Measurements from ENCODE around the gene KRTAP2-1. TPM values are rescaled to one million over a fixed set of nuclear protein-coding genes. Genes with fewer than 3 reads are reported as not detected.

KRTAP2-1 gene
- total RNA-seq, 1 experiment from 2014 or later = not detected

- BruUV-seq (replicated peaks) = no TSS peak
Measured at GRCh38 chr17:41065829-41066624, 18.9 kb upstream of the KRTAP2-1 start, which contains the start of gene KRTAP2-4. TSS of gene KRTAP2-4 (minus strand) at chr17:41065879. CDS start at chr17:41065845, 34 bp downstream.

More at GRCh38 chr17:41065829-41066624, 18.9 kb upstream of the KRTAP2-1 start, which contains the start of gene KRTAP2-4:
- Histone ChIP-seq H3K36me3 (ENCODE audit: control insufficient read depth in 1 of 2, insufficient read depth in 2 of 2, low read length in 2 of 2) (peaks cover 0 to 30% of the 10 kb centered on the region in 2 experiments; a peak in 2 of 4 replicates), H3K27ac (ENCODE audit: low read depth, low read length) (peak within 1 kb of the TSS; percentile 37), H3K9me3 (ENCODE audit: control insufficient read depth in 1 of 2, insufficient read depth in 1 of 2, low read depth in 1 of 2, low read length in 2 of 2) (no peaks in the 10 kb centered on the region; a peak in 1 of 4 replicates), H3K9ac (ENCODE audit: low read length) (0 out of 2 replicates have a peak within 1 kb of the TSS, but pooled peaks have one; percentile 2), H3K79me2 (ENCODE audit: insufficient read depth, low read length) (no peaks in the 10 kb centered on the region), H2AFZ (ENCODE audit: low read depth, low read length, poor library complexity, severe bottlenecking) (no peak within 1 kb of the TSS), H3K4me1 (ENCODE audit: control insufficient read depth in 1 of 2, insufficient read depth in 2 of 2, low read length in 2 of 2) (peaks cover 25 to 72% of the 10 kb centered on the region in 2 experiments), H4K20me1 (ENCODE audit: insufficient read depth) (no peaks in the 10 kb centered on the region), H3K9me2 (ENCODE audit: insufficient read depth) (no peaks in the 10 kb centered on the region), H3K27me3 (ENCODE audit: insufficient read depth, low read length) (no peaks in the 10 kb centered on the region), H3K4me2 (ENCODE audit: low read length) (peak within 1 kb of the TSS; percentile 12; the same call in 1 of the 2 replicates), H3K4me3 (replicated peaks in 1 of 2; ENCODE audit: low read depth in 1 of 2, low read length in 2 of 2) (no peak within 1 kb of the TSS)
- RAD21 ChIA-PET (ENCODE audit: low non-redundant PET in 1 of 2, low total read pairs in 2 of 2, uncharacterized antibody in 2 of 2, unreplicated experiment in 2 of 2) = no interaction called here
- POLR2A ChIA-PET = no interaction called here
- TF ChIP-seq SP1 (IDR thresholded peaks at IDR 0.05; ENCODE audit: low read depth) = peak; percentile 93
- peak; percentile 38; the same call in 1 of the 2 replicates for TF ChIP-seq SIN3A (IDR thresholded peaks at IDR 0.05; ENCODE audit: low read depth)
- peak; percentile 87 for TF ChIP-seq FOSL1 (IDR thresholded peaks at IDR 0.05; ENCODE audit: low read depth)
- peak; percentile 48; the same call in 1 of the 2 replicates for TF ChIP-seq SRF (IDR thresholded peaks at IDR 0.05; ENCODE audit: low read depth)
- TF ChIP-seq REST (IDR thresholded peaks at IDR 0.05; ENCODE audit: low read depth) = no peak
- TF ChIP-seq JUND (IDR thresholded peaks at IDR 0.05) = peak; percentile 87
- TF ChIP-seq CEBPB (IDR thresholded peaks at IDR 0.05; ENCODE audit: low read depth) = peak; percentile 97
- TF ChIP-seq ATF3 (IDR thresholded peaks at IDR 0.05) = peak; percentile 97
- TF ChIP-seq CTCF (IDR thresholded peaks at IDR 0.05 in 2 of 3, conservative IDR thresholded peaks at IDR 0.05 in 1 of 3; ENCODE audit: borderline replicate concordance in 1 of 3, insufficient read depth in 1 of 3, low read depth in 2 of 3, low read length in 2 of 3) = no peak
- no peak for TF ChIP-seq EZH2 (IDR thresholded peaks at IDR 0.05)
- TF ChIP-seq EZH2phosphoT487 (IDR thresholded peaks at IDR 0.05; ENCODE audit: borderline replicate concordance) = no peak
- no peak for TF ChIP-seq TCF7L2 (IDR thresholded peaks at IDR 0.05; ENCODE audit: borderline replicate concordance, extremely low read depth, insufficient read depth, insufficient read length)
- no peak for TF ChIP-seq ELF1 (IDR thresholded peaks at IDR 0.05; ENCODE audit: borderline replicate concordance, low read depth)
- TF ChIP-seq RAD21 (IDR thresholded peaks at IDR 0.05; ENCODE audit: low read depth) = peak; percentile 28; the same call in 1 of the 2 replicates
- TF ChIP-seq CBX3 (IDR thresholded peaks at IDR 0.05; ENCODE audit: low read depth) = peak; percentile 98
- TF ChIP-seq POLR2AphosphoS5 (IDR thresholded peaks at IDR 0.05; ENCODE audit: low read depth, low read length) = peak; percentile 40
- no peak for TF ChIP-seq EGR1 (IDR thresholded peaks at IDR 0.05; ENCODE audit: low read depth)
- TF ChIP-seq, protein P1, sequence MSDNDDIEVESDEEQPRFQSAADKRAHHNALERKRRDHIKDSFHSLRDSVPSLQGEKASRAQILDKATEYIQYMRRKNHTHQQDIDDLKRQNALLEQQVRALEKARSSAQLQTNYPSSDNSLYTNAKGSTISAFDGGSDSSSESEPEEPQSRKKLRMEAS (IDR thresholded peaks at IDR 0.05) = peak; percentile 98
- no peak for TF ChIP-seq POLR2A (IDR thresholded peaks at IDR 0.05; ENCODE audit: borderline replicate concordance, extremely low read depth, insufficient read depth, insufficient read length)
- TF ChIP-seq ZFX (IDR thresholded peaks at IDR 0.05) = no peak
- no peak for TF ChIP-seq YY1 (IDR thresholded peaks at IDR 0.05; ENCODE audit: extremely low read depth, insufficient replicate concordance, low read depth, low read length)
- ATAC-seq (peak; percentile 79), DNase-seq (ENCODE audit: low read depth, low spot score) (peak; percentile 78)
- CTCF ChIA-PET = no interaction called here
- intact Hi-C loops (cut with micrococcal nuclease) = no loop called here

Data from HCT116 (cell line).